NT2/D1 (cell line): ENCODE measurements around the gene NDUFC1.
"Not testable (repeated sequence)": the region's sequence is repeated elsewhere in the genome, so short reads cannot be mapped to it uniquely, and the experiment has no call there.

Source experiments
- DNase-seq: peaks from one replicate; pipeline ENCODE4 v3.0.0-alpha.2; 2011; ENCODE audit warnings: low read depth, low spot score
- H3K27me3 ChIP-seq: 2 replicates; pipeline ENCODE4 v1.6.0; 2011; ENCODE audit warnings: mild to moderate bottlenecking; ENCODE audit not compliant: insufficient read length, insufficient read depth
- H3K36me3 ChIP-seq: 2 replicates; pipeline ENCODE4 v1.6.1; 2011; ENCODE audit warnings: mild to moderate bottlenecking, low read length, mixed read lengths; ENCODE audit not compliant: insufficient read depth, insufficient read length
- H3K4me1 ChIP-seq: 2 replicates; pipeline ENCODE4 v1.5.1; 2011; ENCODE audit not compliant: insufficient read depth, insufficient read length
- H3K4me3 ChIP-seq: 2 replicates; pipeline ENCODE4 v1.5.1; 2011; ENCODE audit warnings: low read depth; ENCODE audit not compliant: insufficient read length
- H3K9ac ChIP-seq: 2 replicates; pipeline ENCODE4 v1.6.0; 2011; ENCODE audit warnings: low read depth; ENCODE audit not compliant: insufficient read length
- H3K9me3 ChIP-seq: 2 replicates; pipeline ENCODE4 v1.5.1; 2011; ENCODE audit warnings: mild to moderate bottlenecking, low read length; ENCODE audit not compliant: insufficient read depth
- SUZ12 ChIP-seq: IDR thresholded peaks from 2 replicates; pipeline ENCODE4 v1.6.1; 2011; ENCODE audit not compliant: insufficient read length, insufficient read depth; ENCODE audit errors: extremely low read depth
- YY1 ChIP-seq: IDR thresholded peaks from 2 replicates; pipeline ENCODE4 v1.6.1; 2011; ENCODE audit not compliant: insufficient read length, insufficient read depth
- ZNF274 ChIP-seq: IDR thresholded peaks from 2 replicates; pipeline ENCODE4 v1.6.1; 2011; ENCODE audit warnings: mild to moderate bottlenecking, low read depth, low read length

The NDUFC1 gene

GRCh38 chr4:139301821-139302611 lies at the start of gene NDUFC1:
TSS of gene NDUFC1 (minus strand) at chr4:139302477. CDS start at chr4:139295798, 6,679 bp downstream.
- no peak for DNase-seq
- no peaks in the 10 kb centered on the region for H3K27me3 ChIP-seq
- H3K4me3 ChIP-seq, result peak within 1 kb of the TSS; percentile 93
- peaks cover 6% of the 10 kb centered on the region; the same call in 1 of the 2 replicates for H3K9me3 ChIP-seq
- peak within 1 kb of the TSS; percentile 98 for H3K9ac ChIP-seq
- no peaks in the 10 kb centered on the region for H3K4me1 ChIP-seq
- peaks cover 24% of the 10 kb centered on the region for H3K36me3 ChIP-seq
- TF ChIP-seq ZNF274, result no peak
- no peak for TF ChIP-seq YY1
- no peak for TF ChIP-seq SUZ12

- Histone ChIP-seq H3K9ac (no peak overlapping the region), H3K4me3 (no peak overlapping the region), H3K4me1 (no peaks in the 10 kb centered on the region), H3K9me3 (no peaks in the 10 kb centered on the region), H3K27me3 (no peaks in the 10 kb centered on the region), H3K36me3 (peaks cover 44% of the 10 kb centered on the region)
- TF ChIP-seq YY1, result no peak
- no peak for TF ChIP-seq SUZ12
- TF ChIP-seq ZNF274, result no peak
- no peak for DNase-seq
Observed at GRCh38 chr4:139337612-139338011, 35.3 kb upstream of the NDUFC1 start.

DNA sequence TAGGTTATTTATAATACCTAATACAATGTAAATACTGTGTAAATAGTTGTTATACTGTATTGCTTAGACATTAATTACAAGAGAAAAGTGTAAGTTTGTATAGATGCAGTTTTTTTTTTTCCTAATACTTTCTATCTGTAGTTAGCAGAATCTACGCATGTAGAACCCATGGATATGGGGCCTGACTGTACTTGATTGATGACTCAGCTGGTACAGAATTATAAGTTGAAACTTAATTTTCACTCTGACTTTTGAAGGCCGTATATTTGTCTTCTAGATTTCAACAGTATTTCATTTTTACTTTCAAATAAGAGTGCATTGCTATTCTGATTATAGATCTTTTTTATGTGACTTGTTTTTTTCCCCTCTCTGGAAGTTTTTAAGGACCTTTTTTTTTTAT lies 30.8 kb upstream of the NDUFC1 start:
- TF ChIP-seq SUZ12 (no peak), YY1 (no peak), ZNF274 (no peak)
- H3K36me3 ChIP-seq, result peaks cover 32% of the 10 kb centered on the region
- DNase-seq, result no peak
- no peaks in the 10 kb centered on the region for H3K9me3 ChIP-seq
- no peaks in the 10 kb centered on the region for H3K4me1 ChIP-seq
- H3K9ac ChIP-seq, result no peak overlapping the region
- H3K27me3 ChIP-seq, result no peaks in the 10 kb centered on the region
- H3K4me3 ChIP-seq, result no peak overlapping the region

DNA sequence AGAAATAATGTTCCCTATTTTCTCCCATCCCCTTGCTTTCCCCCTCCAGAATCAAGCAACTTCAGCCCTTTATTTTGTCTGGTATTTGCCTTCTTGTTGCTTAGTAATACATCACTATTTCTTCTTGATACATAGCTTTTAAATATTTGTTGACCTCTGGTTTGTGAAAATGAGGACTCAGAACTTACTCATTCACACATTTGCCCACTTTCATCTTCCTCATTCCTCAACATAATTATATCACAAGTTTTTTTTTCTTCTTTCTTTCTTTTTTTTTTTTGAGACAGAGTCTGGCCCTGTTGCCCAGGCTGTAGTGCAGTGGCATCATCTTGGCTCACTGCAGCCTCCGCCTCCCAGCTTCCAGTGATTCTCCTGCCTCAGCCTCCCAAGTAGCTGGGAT lies 28.9 kb upstream of the NDUFC1 start:
- Histone ChIP-seq H3K4me1 (no peaks in the 10 kb centered on the region), H3K9ac (no peak overlapping the region), H3K4me3 (no peak overlapping the region), H3K9me3 (no peaks in the 10 kb centered on the region), H3K27me3 (no peaks in the 10 kb centered on the region), H3K36me3 (peaks cover 24% of the 10 kb centered on the region)
- no peak for DNase-seq
- no peak for TF ChIP-seq YY1
- TF ChIP-seq SUZ12, result no peak
- no peak for TF ChIP-seq ZNF274

DNA sequence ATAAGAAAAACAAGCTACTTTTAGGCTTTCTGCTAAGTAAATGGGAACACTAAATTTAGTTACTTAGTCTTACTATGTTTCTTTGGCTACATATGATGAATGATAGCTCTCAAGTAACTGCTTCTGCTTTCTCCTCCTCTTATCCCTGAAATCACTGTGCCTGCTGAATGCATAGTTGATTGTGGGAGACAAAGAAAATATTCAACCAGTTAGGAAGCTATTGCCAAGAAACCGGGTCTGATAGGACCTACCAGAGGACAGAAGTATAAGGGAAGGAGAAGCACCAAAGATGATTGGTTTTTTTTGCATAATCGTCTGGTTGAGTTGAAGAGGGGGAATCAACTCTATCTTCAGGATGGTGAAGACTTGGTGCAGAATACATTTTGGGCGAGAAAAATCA lies 28.0 kb upstream of the NDUFC1 start:
- DNase-seq, result no peak
- no peak overlapping the region for H3K9ac ChIP-seq
- no peak for TF ChIP-seq SUZ12
- no peak for TF ChIP-seq ZNF274
- TF ChIP-seq YY1, result no peak
- H3K4me3 ChIP-seq, result no peak overlapping the region
- no peaks in the 10 kb centered on the region for H3K4me1 ChIP-seq
- H3K27me3 ChIP-seq, result no peaks in the 10 kb centered on the region
- H3K9me3 ChIP-seq, result no peaks in the 10 kb centered on the region
- H3K36me3 ChIP-seq, result peaks cover 18% of the 10 kb centered on the region

GRCh38 chr4:139329665-139330200 lies 27.5 kb upstream of the NDUFC1 start:
- Histone ChIP-seq H3K4me1 (no peaks in the 10 kb centered on the region), H3K9ac (no peak overlapping the region), H3K27me3 (no peaks in the 10 kb centered on the region), H3K9me3 (no peaks in the 10 kb centered on the region), H3K36me3 (peaks cover 13% of the 10 kb centered on the region), H3K4me3 (no peak overlapping the region)
- DNase-seq, result no peak
- TF ChIP-seq YY1 (no peak), SUZ12 (no peak), ZNF274 (no peak)

GRCh38 chr4:139324620-139325019 lies 22.3 kb upstream of the NDUFC1 start:
- H3K4me3 ChIP-seq, result no peak overlapping the region
- H3K4me1 ChIP-seq, result no peaks in the 10 kb centered on the region
- H3K9me3 ChIP-seq, result no peaks in the 10 kb centered on the region
- no peaks in the 10 kb centered on the region for H3K27me3 ChIP-seq
- TF ChIP-seq SUZ12 (no peak), ZNF274 (no peak), YY1 (no peak)
- H3K36me3 ChIP-seq, result peaks cover 3% of the 10 kb centered on the region
- no peak overlapping the region for H3K9ac ChIP-seq
- DNase-seq, result no peak

GRCh38 chr4:139322541-139322940 lies 20.3 kb upstream of the NDUFC1 start:
- H3K27me3 ChIP-seq, H3K9me3 ChIP-seq, H3K4me1 ChIP-seq, H3K9ac ChIP-seq, H3K4me3 ChIP-seq, DNase-seq, H3K36me3 ChIP-seq: not testable (repeated sequence)

DNA sequence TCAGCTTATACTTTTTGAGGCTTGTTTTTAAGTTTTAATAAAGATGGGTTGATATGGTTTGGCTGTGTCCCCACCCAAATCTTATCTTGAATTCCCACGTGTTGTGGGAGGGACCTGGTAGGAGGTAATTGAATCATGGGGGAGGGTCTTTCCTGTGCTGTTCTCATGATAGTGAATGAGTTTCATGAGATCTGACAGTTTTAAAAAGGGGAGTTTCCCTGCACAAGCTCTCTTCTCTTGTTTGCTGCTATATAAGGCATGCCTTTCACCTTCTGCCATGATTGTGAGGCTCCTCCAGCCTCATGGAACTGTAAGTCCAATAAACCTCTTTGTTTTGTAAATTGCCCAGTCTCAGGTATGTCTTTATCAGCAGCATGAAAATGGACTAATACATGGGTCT lies 19.8 kb upstream of the NDUFC1 start:
- not testable (repeated sequence) for H3K9ac ChIP-seq, H3K4me3 ChIP-seq, DNase-seq, H3K36me3 ChIP-seq, H3K4me1 ChIP-seq, H3K27me3 ChIP-seq, H3K9me3 ChIP-seq
